Prostate gland (tissue), 2 donors: ENCODE measurements around the gene ATP7B. TPM values are rescaled to one million over a fixed set of nuclear protein-coding genes. Genes with fewer than 3 reads are reported as not detected.

Experiments
- DNase-seq: peaks from one replicate; pipeline ENCODE4 v3.0.0-alpha.2; 2019; ENCODE audit warnings: low spot score
- H3K27ac ChIP-seq, 2 donors: fragments of 200-600 bp; sonication (generic); 2 replicates each; pipeline ENCODE4 v1.5.1; 2017 to 2019
- H3K27me3 ChIP-seq: fragments of 200-600 bp; sonication (generic); replicated peaks from 2 replicates; pipeline ENCODE4 v1.5.1; 2019; ENCODE audit not compliant: insufficient read depth
- H3K36me3 ChIP-seq, 2 donors: fragments of 200-600 bp; sonication (generic); 1 replicate in 1 of 2; 2 replicates in 1 of 2; pipeline versions ENCODE4 v1.5.1 to v1.8.1; 2017 to 2019
- H3K4me1 ChIP-seq: fragments of 200-600 bp; sonication (generic); replicated peaks from 2 replicates; pipeline ENCODE4 v1.5.1; 2019
- H3K4me3 ChIP-seq, 2 donors: fragments of 200-600 bp; sonication (generic); 2 replicates each; pipeline ENCODE4 v1.5.1; 2017 to 2019
- H3K9me3 ChIP-seq: fragments of 200-600 bp; sonication (generic); 2 replicates; pipeline ENCODE4 v1.5.1; 2017
- POLR2A ChIP-seq: fragments of 450-650 bp; IDR thresholded peaks from one replicate; pipeline ENCODE4 v1.6.1; 2016; ENCODE audit warnings: antibody characterized with exemption, mild to moderate bottlenecking
- POLR2AphosphoS5 ChIP-seq: sonication (generic); formaldehyde crosslinking; IDR thresholded peaks from one replicate; pipeline ENCODE4 v1.6.1; 2017; ENCODE audit warnings: antibody characterized with exemption
- WGBS: methylation state at CpG from one replicate; pipeline ENCODE4 v1.1.5; 2018; 5-methylcytosine and 5-hydroxymethylcytosine counted together
- intact Hi-C: fragments of 100-400 bp; cut with DNase I; formaldehyde crosslinking; loops from one replicate; pipeline ENCODE4 v1.14.2; 2022
- total RNA-seq, 2 donors: library from RNA; depleted of rRNA; stranded (reverse); fragments of >200 nt; gene quantifications; one replicate each; pipeline ENCODE4 v1.1.0, GENCODE V29; 2016
- TF ChIP-seq, protein P1 (sequence below), 4 experiments: fragments of 200-600 bp in 2 of 4; fragments of 450-650 bp in 2 of 4; sonication (generic) in 2 of 4; IDR thresholded peaks; 1 replicate in 3 of 4; 2 replicates in 1 of 4; pipeline ENCODE4 v1.5.1; 2016 to 2019; ENCODE audit warnings: antibody characterized with exemption in 4 of 4, mild to moderate bottlenecking in 2 of 4, moderate library complexity in 2 of 4

Gene ATP7B
- total RNA-seq = 1 to 10 TPM; 6.2 to 8.2 TPM

DNA sequence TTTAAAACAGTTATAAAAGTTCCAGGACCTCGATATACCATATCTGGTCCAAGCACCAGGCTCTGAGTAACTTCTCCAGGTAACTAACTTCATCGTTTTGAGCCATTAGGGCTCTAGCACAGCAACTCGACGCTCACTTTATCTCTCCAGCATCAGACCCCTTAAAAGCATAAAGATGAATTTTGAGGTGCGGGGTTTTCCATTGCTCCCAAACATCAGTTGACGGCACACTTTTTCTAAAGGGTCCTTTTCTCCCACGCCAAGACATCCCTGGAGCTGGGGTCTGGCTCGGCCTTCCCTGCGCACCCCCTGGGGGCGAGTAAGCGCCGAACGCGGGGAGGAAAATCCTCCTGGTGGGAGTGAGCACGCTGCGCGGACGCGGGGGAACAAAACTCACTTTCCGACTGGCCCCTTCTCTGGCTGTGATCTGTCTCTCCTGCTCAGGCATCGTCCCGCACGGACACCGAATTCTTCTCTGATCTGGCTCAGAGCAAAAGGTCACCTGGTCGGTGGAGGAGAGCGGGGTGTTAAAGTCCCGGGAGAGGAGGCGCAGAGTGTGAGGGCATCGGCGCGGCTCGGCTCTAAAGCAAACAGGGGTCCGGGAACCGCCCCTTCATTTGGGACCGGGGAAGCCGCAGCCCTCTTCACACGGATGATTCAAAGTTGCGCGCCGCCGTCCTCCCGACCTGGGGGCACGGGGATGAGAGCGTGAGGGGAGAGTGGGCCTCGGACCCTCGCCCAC, at the start of gene ATP7B:
Gene ATP7B (minus strand): TSS at position 561 of the 742 bp plus-strand sequence. CDS start 113 bp downstream, at position 448.
- H3K4me1 ChIP-seq = no peaks in the 10 kb centered on the region
- no peaks in the 10 kb centered on the region for H3K27me3 ChIP-seq
- H3K27ac ChIP-seq = peak within 1 kb of the TSS; percentile 79 to 81
- no peaks in the 10 kb centered on the region for H3K9me3 ChIP-seq
- no peak for TF ChIP-seq POLR2A
- TF ChIP-seq, protein P1, sequence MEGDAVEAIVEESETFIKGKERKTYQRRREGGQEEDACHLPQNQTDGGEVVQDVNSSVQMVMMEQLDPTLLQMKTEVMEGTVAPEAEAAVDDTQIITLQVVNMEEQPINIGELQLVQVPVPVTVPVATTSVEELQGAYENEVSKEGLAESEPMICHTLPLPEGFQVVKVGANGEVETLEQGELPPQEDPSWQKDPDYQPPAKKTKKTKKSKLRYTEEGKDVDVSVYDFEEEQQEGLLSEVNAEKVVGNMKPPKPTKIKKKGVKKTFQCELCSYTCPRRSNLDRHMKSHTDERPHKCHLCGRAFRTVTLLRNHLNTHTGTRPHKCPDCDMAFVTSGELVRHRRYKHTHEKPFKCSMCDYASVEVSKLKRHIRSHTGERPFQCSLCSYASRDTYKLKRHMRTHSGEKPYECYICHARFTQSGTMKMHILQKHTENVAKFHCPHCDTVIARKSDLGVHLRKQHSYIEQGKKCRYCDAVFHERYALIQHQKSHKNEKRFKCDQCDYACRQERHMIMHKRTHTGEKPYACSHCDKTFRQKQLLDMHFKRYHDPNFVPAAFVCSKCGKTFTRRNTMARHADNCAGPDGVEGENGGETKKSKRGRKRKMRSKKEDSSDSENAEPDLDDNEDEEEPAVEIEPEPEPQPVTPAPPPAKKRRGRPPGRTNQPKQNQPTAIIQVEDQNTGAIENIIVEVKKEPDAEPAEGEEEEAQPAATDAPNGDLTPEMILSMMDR (IDR thresholded peaks at IDR 0.05) = peak in 1 of 4 experiments; percentile 15
- no peaks in the 10 kb centered on the region for H3K36me3 ChIP-seq
- H3K4me3 ChIP-seq = peak within 1 kb of the TSS; percentile 65 to 67
- intact Hi-C loops = loop anchor here (5.0 to 10.0 kb wide), 3 partner anchors 184 to 441 kb away; partner anchors contain the start of gene VPS36
- no peak for DNase-seq
- 3% methylated on average over 46 of the region's 46 CpGs for WGBS

DNA sequence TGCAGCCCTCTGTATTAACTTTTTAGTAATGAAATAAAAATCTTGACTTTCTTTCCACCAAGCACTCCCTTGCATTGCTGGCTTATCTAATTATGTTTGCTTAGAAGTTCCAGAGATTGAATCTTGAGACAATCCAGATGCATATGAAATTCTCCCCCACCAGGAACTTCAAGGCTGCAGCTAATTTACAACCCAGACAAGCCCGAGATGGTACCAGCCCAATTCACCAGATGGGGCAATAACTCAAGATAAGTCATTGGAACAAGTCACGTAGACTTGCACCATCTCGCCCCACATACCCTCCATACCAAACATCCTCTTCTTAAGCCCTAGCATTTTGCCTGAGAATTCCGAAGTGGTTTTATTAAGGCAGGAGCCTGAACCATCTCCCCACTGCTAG, 42.2 kb upstream of the ATP7B start:
- H3K9me3 ChIP-seq = no peaks in the 10 kb centered on the region
- no peaks in the 10 kb centered on the region for H3K27me3 ChIP-seq
- H3K4me3 ChIP-seq = no peak overlapping the region
- TF ChIP-seq POLR2A (no peak), POLR2AphosphoS5 (no peak)
- TF ChIP-seq, protein P1 (IDR thresholded peaks at IDR 0.05) = no peak
- no peak for DNase-seq
- H3K27ac ChIP-seq = no peak overlapping the region
- no peaks in the 10 kb centered on the region for H3K4me1 ChIP-seq
- WGBS = 42% methylated on average over 4 of the region's 4 CpGs
- intact Hi-C loops = no loop called here
- no peaks in the 10 kb centered on the region for H3K36me3 ChIP-seq

DNA sequence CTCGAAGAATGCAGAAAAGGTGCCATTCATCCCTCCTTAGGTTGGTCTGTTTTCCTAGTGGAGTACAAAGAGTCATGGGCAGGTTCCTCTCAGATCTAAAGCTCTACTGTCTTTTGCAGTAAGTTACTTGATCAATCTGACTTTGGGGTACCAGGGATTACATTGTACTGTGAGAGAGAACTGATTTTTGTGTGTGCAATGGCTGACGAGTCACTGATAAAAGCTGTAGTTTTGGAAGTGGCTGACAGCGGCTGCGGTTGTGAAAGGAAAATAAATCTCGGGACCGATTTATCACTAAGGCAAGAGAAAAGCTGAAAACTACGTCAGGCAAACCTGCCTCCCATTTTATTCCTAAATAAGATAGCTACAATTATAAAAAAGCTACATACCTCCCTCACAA, 40.1 kb upstream of the ATP7B start:
- Histone ChIP-seq H3K27ac (no peak overlapping the region), H3K4me3 (no peak overlapping the region), H3K4me1 (no peaks in the 10 kb centered on the region), H3K9me3 (no peaks in the 10 kb centered on the region), H3K27me3 (no peaks in the 10 kb centered on the region), H3K36me3 (no peaks in the 10 kb centered on the region)
- WGBS = 75% methylated on average over 7 of the region's 7 CpGs
- intact Hi-C loops = no loop called here
- TF ChIP-seq, protein P1 (IDR thresholded peaks at IDR 0.05) = no peak
- TF ChIP-seq POLR2AphosphoS5 (no peak), POLR2A (no peak)
- no peak for DNase-seq

DNA sequence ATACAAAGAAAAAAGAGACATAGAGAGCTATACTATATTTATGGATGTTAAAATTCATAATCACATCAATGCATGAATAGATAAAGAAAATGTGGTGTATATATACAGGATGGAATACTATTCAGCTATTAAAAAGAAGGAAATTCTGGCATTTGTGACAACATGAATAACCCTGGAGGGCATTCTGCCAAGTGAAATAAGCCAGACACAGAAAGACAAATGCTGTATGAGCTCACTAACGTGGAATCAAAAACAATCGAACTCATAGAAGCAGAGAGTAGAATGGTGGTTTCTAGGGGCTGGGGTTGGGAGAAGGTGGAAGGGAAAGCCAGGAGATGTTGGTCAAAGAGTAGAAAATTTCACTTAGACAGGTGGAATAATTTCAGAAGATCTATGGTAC, 37.3 kb upstream of the ATP7B start:
- no peak for TF ChIP-seq POLR2AphosphoS5
- no peak for TF ChIP-seq POLR2A
- TF ChIP-seq, protein P1 (IDR thresholded peaks at IDR 0.05) = no peak
- Histone ChIP-seq H3K27me3 (no peaks in the 10 kb centered on the region), H3K36me3 (no peaks in the 10 kb centered on the region), H3K9me3 (no peaks in the 10 kb centered on the region), H3K4me3 (no peak overlapping the region), H3K27ac (no peak overlapping the region), H3K4me1 (no peaks in the 10 kb centered on the region)
- no peak for DNase-seq
- 88% methylated on average over 2 of the region's 2 CpGs for WGBS
- intact Hi-C loops = no loop called here

DNA sequence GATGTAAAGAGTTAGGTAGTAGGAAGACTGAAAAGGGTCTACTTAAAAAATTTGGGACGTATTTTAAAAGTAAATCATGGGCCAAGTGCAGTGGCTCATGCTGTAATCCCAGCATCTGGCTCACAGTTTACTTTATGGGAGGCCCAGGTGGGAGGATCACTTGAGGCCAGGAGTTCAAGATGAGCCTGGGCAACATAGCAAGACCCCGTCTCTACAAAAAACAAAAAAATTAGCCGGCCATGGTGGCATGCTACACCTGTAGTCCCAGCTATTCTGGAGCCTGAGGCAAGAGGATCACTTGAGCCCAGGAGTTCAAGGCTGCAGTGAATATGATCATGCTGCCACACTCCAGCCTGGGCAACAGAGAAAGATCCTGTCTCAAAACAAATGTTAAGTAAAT, 36.2 kb upstream of the ATP7B start:
- Histone ChIP-seq H3K4me3 (no peak overlapping the region), H3K4me1 (no peaks in the 10 kb centered on the region), H3K27ac (no peak overlapping the region), H3K27me3 (no peaks in the 10 kb centered on the region), H3K9me3 (no peaks in the 10 kb centered on the region), H3K36me3 (no peaks in the 10 kb centered on the region)
- 86% methylated on average over 3 of the region's 3 CpGs for WGBS
- TF ChIP-seq, protein P1 (IDR thresholded peaks at IDR 0.05) = no peak
- TF ChIP-seq POLR2AphosphoS5 (no peak), POLR2A (no peak)
- DNase-seq = no peak
- intact Hi-C loops = no loop called here
